ENCODE results near the gene GHRH. TPM values are rescaled to one million over a fixed set of nuclear protein-coding genes. Genes with fewer than 3 reads are reported as not detected.

GHRH gene
- total RNA-seq, 2 experiments from 2014 or later: not detected

- Histone ChIP-seq H3K27ac (ENCODE audit: low read depth, low read length, poor library complexity, severe bottlenecking) (no peak overlapping the region), H3K79me2 (ENCODE audit: insufficient read depth, low read depth, low read length) (peaks cover 35% of the 10 kb centered on the region), H3K4me1 (ENCODE audit: insufficient read depth, low read length, poor library complexity, severe bottlenecking) (peaks cover 21% of the 10 kb centered on the region), H4K20me1 (ENCODE audit: insufficient read depth, low read length) (no peaks in the 10 kb centered on the region), H3K9me3 (ENCODE audit: low read length) (no peaks in the 10 kb centered on the region), H2AFZ (ENCODE audit: low read length) (no peak overlapping the region), H3K4me3 (ENCODE audit: low read depth, low read length, poor library complexity, severe bottlenecking) (no peak overlapping the region), H3K9me2 (ENCODE audit: insufficient read depth, low read length) (no peaks in the 10 kb centered on the region), H3K36me3 (ENCODE audit: insufficient read depth, low read length) (peaks cover 59% of the 10 kb centered on the region), H3K4me2 (ENCODE audit: low read length) (no peak overlapping the region)
- intact Hi-C loops (cut with micrococcal nuclease; ENCODE audit: unreplicated experiment): no loop called here
- DNase-seq (ENCODE audit: low spot score): no peak
- POLR2A ChIA-PET: interaction anchor here (0.6 to 0.9 kb wide), 3 partner anchors 17 to 188 kb away, joined by 3 read pairs; no protein-coding TSS in a partner anchor
- TF ChIP-seq EZH2phosphoT487 (IDR thresholded peaks at IDR 0.05; ENCODE audit: borderline replicate concordance, low read depth, low read length): no peak
- no peak for TF ChIP-seq CTCF (conservative IDR thresholded peaks at IDR 0.05; ENCODE audit: low read length)
- no TSS peak for BruUV-seq (replicated peaks)
- CTCF ChIA-PET (ENCODE audit: unreplicated experiment): no interaction called here
These were observed 36.8 kb upstream of the GHRH start for GRCh38 chr20:37298190-37298939.

DNA sequence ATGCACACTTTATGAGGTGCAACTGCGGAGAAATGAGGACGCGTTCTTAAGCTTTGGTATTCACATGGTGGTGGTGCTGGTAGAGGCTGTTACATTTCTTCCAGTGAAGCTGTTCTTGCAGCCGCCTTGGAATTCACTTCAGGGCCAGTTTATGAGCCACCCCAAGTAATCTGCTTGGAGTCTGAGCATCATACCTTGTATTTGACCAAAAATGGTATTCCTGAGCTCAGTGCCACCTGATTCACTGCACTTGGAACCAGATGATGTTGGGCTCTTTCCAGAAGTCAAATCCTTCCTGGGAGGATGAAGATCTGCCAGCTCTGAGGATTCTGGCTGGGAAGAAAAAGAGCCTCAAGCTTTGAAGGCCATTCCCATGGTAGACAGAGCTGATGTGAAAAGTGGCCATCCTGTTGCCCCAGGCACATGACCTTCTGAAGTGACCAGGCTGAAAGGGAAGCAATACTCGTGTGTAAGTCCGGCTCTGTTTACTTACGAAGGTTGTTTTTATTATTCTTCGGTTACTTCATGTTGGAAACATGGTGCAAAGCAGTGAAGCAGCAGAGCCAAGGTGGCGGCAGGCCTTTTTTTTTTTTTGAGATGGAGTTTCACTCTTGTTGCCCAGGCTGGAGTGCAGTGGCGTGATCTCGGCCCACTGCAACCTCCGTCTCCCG lies 35.6 kb upstream of the GHRH start:
- H3K4me2 ChIP-seq (ENCODE audit: low read length): no peak overlapping the region

More for the DNA sequence above, 35.6 kb upstream of the GHRH start:
- no peak for TF ChIP-seq CTCF (conservative IDR thresholded peaks at IDR 0.05; ENCODE audit: low read length)
- no peak for TF ChIP-seq EZH2phosphoT487 (IDR thresholded peaks at IDR 0.05; ENCODE audit: borderline replicate concordance, low read depth, low read length)
- no peak overlapping the region for H3K4me3 ChIP-seq (ENCODE audit: low read depth, low read length, poor library complexity, severe bottlenecking)
- H3K36me3 ChIP-seq (ENCODE audit: insufficient read depth, low read length): peaks cover 56% of the 10 kb centered on the region
- ChIA-PET POLR2A (interaction anchor here (1.2 to 1.3 kb wide), 2 partner anchors 9 to 118 kb away, joined by 3 to 4 read pairs; partner anchors contain the start of genes MROH8 and RPN2), CTCF (ENCODE audit: unreplicated experiment) (no interaction called here)
- BruUV-seq (replicated peaks): no TSS peak
- no peak overlapping the region for H3K27ac ChIP-seq (ENCODE audit: low read depth, low read length, poor library complexity, severe bottlenecking)
- H3K4me1 ChIP-seq (ENCODE audit: insufficient read depth, low read length, poor library complexity, severe bottlenecking): peaks cover 21% of the 10 kb centered on the region
- H2AFZ ChIP-seq (ENCODE audit: low read length): no peak overlapping the region
- no peaks in the 10 kb centered on the region for H3K9me3 ChIP-seq (ENCODE audit: low read length)
- DNase-seq (ENCODE audit: low spot score): no peak
- peaks cover 40% of the 10 kb centered on the region for H3K79me2 ChIP-seq (ENCODE audit: insufficient read depth, low read depth, low read length)
- H3K9me2 ChIP-seq (ENCODE audit: insufficient read depth, low read length): no peaks in the 10 kb centered on the region
- intact Hi-C loops (cut with micrococcal nuclease; ENCODE audit: unreplicated experiment): no loop called here
- H4K20me1 ChIP-seq (ENCODE audit: insufficient read depth, low read length): no peaks in the 10 kb centered on the region
